Measurements from ENCODE around the gene AATK. TPM values are rescaled to one million over a fixed set of nuclear protein-coding genes. Genes with fewer than 3 reads are reported as not detected.
A peak's percentile ranks its signal among the peaks of the same experiment; 100 is the strongest.

The AATK gene
- total RNA-seq, 1 experiment from 2014 or later, result 1.1 TPM

DNA sequence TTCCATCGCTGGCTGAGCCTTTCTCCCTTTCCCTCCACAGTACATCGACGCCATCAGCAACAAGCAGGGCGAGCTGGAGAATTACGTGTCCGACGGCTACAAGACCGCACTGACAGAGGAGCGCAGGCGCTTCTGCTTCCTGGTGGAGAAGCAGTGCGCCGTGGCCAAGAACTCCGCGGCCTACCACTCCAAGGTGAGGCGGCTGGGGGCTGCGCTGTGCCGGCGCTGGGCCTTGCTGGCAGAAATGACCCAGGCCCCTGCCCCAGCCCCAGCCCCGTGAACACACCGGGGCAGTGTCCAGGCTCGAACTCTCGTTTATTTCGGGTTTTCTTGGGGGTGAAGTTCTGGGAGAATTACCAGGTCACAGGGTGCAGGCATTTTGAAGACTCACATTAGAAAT lies 66.1 kb downstream of the AATK start:
- H3K4me3 ChIP-seq (ENCODE audit: low read length), result no peak overlapping the region
- no peak overlapping the region for H2AFZ ChIP-seq (ENCODE audit: low read length)
- H3K9ac ChIP-seq (ENCODE audit: low read length), result no peak overlapping the region
- no peak overlapping the region for H3K27ac ChIP-seq (ENCODE audit: low read length)
- H3K9me2 ChIP-seq (replicated peaks; ENCODE audit: low read length), result no peaks in the 10 kb centered on the region
- peaks cover 11% of the 10 kb centered on the region; the same call in 1 of the 2 replicates for H3K36me3 ChIP-seq (ENCODE audit: low read depth, low read length)
- no peak overlapping the region for H3K4me2 ChIP-seq (ENCODE audit: low read length)
- H4K20me1 ChIP-seq (ENCODE audit: low read length), result no peaks in the 10 kb centered on the region
- no peaks in the 10 kb centered on the region for H3K9me3 ChIP-seq (ENCODE audit: low read length)
- ATAC-seq (no peak), DNase-seq (no peak)
- ChIA-PET POLR2A (ENCODE audit: unreplicated experiment) (no interaction called here), CTCF (no interaction called here)
- H3K27me3 ChIP-seq (ENCODE audit: low read length), result no peaks in the 10 kb centered on the region
- no peak for TF ChIP-seq EZH2 (IDR thresholded peaks at IDR 0.05; ENCODE audit: low read length, unreplicated experiment)
- TF ChIP-seq, protein P1, sequence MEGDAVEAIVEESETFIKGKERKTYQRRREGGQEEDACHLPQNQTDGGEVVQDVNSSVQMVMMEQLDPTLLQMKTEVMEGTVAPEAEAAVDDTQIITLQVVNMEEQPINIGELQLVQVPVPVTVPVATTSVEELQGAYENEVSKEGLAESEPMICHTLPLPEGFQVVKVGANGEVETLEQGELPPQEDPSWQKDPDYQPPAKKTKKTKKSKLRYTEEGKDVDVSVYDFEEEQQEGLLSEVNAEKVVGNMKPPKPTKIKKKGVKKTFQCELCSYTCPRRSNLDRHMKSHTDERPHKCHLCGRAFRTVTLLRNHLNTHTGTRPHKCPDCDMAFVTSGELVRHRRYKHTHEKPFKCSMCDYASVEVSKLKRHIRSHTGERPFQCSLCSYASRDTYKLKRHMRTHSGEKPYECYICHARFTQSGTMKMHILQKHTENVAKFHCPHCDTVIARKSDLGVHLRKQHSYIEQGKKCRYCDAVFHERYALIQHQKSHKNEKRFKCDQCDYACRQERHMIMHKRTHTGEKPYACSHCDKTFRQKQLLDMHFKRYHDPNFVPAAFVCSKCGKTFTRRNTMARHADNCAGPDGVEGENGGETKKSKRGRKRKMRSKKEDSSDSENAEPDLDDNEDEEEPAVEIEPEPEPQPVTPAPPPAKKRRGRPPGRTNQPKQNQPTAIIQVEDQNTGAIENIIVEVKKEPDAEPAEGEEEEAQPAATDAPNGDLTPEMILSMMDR (conservative IDR thresholded peaks at IDR 0.05; ENCODE audit: low read depth, low read length), result no peak
- no peak for TF ChIP-seq EZH2phosphoT487 (IDR thresholded peaks at IDR 0.05; ENCODE audit: borderline replicate concordance, low read length)
- H3K4me1 ChIP-seq (ENCODE audit: insufficient read depth, low read length), result peaks cover 37% of the 10 kb centered on the region
- intact Hi-C loops (cut with micrococcal nuclease), result no loop called here
- no TSS peak for BruUV-seq (replicated peaks)
- H3K79me2 ChIP-seq (ENCODE audit: low read length), result no peaks in the 10 kb centered on the region
- no peaks in the 10 kb centered on the region for H3F3A ChIP-seq (ENCODE audit: low read length, unreplicated experiment)

DNA sequence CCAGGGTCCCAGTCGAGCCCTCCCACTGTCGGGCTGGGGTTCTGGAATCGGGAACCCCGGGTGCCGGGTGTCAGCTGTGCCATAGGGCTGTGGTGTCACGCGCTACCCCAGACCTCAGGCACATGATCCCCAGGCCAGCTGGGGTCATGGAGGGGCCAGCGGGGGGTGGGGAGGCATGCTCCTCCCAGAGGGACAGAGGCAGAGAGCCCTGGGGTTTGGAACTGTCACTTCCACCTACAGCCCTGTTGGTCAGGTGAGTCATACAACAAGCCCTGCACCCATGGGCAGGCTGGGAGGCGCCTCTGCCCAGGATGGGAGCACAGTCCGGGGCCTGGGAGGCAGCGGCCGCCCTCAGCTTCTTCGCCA lies 68.1 kb downstream of the AATK start:
- ATAC-seq (peak; percentile 59), DNase-seq (peak; percentile 79)
- no peak for TF ChIP-seq EZH2phosphoT487 (IDR thresholded peaks at IDR 0.05; ENCODE audit: borderline replicate concordance, low read length)
- TF ChIP-seq EZH2 (IDR thresholded peaks at IDR 0.05; ENCODE audit: low read length, unreplicated experiment), result no peak
- TF ChIP-seq, protein P1 (conservative IDR thresholded peaks at IDR 0.05; ENCODE audit: low read depth, low read length), result no peak
- Histone ChIP-seq H3K9me2 (replicated peaks; ENCODE audit: low read length) (no peaks in the 10 kb centered on the region), H3K9me3 (ENCODE audit: low read length) (no peaks in the 10 kb centered on the region), H3K9ac (ENCODE audit: low read length) (peak overlapping the region; percentile 82), H3K4me2 (ENCODE audit: low read length) (peak overlapping the region; percentile 94), H3K36me3 (ENCODE audit: low read depth, low read length) (peaks cover 11% of the 10 kb centered on the region; the same call in 1 of the 2 replicates), H2AFZ (ENCODE audit: low read length) (no peak overlapping the region), H3F3A (ENCODE audit: low read length, unreplicated experiment) (peaks cover 3% of the 10 kb centered on the region), H3K27me3 (ENCODE audit: low read length) (no peaks in the 10 kb centered on the region), H4K20me1 (ENCODE audit: low read length) (no peaks in the 10 kb centered on the region), H3K4me1 (ENCODE audit: insufficient read depth, low read length) (peaks cover 53% of the 10 kb centered on the region), H3K27ac (ENCODE audit: low read length) (peak overlapping the region; percentile 90), H3K79me2 (ENCODE audit: low read length) (no peaks in the 10 kb centered on the region), H3K4me3 (ENCODE audit: low read length) (peak overlapping the region; percentile 64)
- POLR2A ChIA-PET (ENCODE audit: unreplicated experiment), result interaction anchor here (0.6 kb wide), 2 partner anchors 75 to 677 kb away, joined by 5 to 11 read pairs; no protein-coding TSS in a partner anchor
- intact Hi-C loops (cut with micrococcal nuclease), result no loop called here
- BruUV-seq (replicated peaks), result no TSS peak
- CTCF ChIA-PET, result interaction anchor here (0.6 to 2.4 kb wide), 4 partner anchors 61 to 247 kb away, joined by 6 to 21 read pairs (median 8); no protein-coding TSS in a partner anchor
